GM13977 (cell line): ENCODE results near the gene JPT2.

Experiments used
- DNase-seq: peaks from one replicate; pipeline ENCODE4 v3.0.0; 2012; ENCODE audit warnings: low spot score
- in situ Hi-C: fragments of 300-500 bp; cut with MboI; formaldehyde crosslinking; loops from one replicate; pipeline ENCODE4 v1.12.0; 2022; ENCODE audit warnings: low sequenced_read_pairs, low pct_unique_long_range_greater_than_20kb, mixed read lengths, inconsistent platforms; ENCODE audit not compliant: unreplicated experiment
- TF ChIP-seq, protein P1 (sequence below): IDR thresholded peaks from 2 replicates; pipeline ENCODE4 v1.5.1; 2012; ENCODE audit warnings: mild to moderate bottlenecking, control low read depth; ENCODE audit not compliant: insufficient read depth; ENCODE audit errors: extremely low read depth, missing control alignments

Gene JPT2

DNA sequence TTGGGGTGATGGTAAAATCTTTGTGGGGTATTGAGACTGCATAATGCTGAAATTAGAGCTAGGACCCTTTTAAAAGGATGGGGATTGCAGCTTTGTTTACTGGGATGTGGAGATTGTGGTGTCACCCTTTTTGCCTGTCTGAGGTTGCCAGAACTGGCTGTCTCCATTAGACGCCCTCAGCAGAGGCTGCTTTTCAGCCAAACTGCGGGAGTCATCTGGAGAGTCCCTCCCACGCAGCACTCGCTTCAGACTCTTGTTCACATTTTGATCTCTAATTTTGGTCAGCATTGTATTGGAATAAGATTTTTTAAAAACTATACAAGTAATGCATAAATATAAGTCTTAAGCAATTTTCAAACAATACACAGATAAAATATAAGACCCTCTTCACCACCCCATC is 27.9 kb upstream of the JPT2 start:
- no peak for DNase-seq
- in situ Hi-C loops = no loop called here
- TF ChIP-seq, protein P1, sequence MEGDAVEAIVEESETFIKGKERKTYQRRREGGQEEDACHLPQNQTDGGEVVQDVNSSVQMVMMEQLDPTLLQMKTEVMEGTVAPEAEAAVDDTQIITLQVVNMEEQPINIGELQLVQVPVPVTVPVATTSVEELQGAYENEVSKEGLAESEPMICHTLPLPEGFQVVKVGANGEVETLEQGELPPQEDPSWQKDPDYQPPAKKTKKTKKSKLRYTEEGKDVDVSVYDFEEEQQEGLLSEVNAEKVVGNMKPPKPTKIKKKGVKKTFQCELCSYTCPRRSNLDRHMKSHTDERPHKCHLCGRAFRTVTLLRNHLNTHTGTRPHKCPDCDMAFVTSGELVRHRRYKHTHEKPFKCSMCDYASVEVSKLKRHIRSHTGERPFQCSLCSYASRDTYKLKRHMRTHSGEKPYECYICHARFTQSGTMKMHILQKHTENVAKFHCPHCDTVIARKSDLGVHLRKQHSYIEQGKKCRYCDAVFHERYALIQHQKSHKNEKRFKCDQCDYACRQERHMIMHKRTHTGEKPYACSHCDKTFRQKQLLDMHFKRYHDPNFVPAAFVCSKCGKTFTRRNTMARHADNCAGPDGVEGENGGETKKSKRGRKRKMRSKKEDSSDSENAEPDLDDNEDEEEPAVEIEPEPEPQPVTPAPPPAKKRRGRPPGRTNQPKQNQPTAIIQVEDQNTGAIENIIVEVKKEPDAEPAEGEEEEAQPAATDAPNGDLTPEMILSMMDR = no peak

DNA sequence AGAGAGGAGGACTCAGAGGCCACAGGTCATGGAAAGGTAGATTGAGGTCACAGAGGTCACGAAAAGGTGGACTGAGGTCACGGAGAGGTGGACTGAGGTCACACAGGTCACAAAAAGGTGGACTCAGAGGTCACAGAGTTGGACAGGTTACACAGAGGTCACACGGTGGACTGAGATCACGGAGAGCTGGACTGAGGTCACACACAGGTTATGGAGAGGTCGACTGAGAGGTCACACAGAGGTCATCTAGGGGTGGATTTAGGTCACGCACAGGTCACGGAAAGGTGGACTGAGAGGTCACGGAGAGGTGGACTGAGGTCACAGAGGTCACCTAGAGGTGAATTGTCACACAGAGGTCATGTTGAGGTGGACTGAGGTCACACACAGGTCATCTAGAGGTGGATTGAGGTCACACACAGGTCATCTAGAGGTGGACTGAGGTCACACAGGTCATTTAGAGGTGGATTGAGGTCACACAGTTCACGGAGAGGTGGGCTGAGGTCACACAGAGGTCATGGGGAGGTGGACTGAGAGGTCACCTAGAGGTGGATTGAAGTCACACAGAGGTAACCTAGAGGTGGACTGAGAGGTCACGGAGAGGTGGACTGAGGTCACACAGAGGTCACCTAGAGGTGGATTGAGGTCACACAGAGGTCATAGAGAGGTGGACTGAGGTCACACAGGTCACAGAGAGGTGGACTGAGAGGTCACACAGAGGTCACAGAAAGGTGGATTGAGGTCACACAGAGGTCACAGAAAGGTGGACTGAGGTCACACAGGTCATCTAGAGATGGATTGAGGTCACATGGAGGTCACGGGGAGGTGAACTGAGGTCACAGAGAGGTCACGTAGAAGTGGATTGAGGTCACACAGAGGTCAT is 26.7 kb upstream of the JPT2 start:
- TF ChIP-seq, protein P1 = no peak
- no peak for DNase-seq
- in situ Hi-C loops = no loop called here

DNA sequence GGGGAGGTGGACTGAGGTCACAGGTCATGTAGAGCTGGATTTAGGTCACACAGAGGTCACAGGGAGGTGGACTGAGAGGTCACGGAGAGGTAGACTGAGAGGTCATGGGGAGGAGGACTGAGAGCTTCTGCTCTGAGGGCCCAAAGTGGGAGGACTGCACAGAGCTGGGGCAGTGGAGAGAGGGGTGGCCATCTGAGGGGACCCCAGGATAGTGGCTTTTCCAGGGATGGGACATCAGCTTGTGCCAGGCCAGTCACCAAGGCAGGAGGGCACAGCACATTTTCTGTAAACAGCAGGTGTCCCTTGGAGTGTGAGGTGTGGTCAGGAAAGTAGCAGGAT is 26.1 kb upstream of the JPT2 start:
- TF ChIP-seq, protein P1 = no peak
- DNase-seq = no peak
- in situ Hi-C loops = no loop called here

DNA sequence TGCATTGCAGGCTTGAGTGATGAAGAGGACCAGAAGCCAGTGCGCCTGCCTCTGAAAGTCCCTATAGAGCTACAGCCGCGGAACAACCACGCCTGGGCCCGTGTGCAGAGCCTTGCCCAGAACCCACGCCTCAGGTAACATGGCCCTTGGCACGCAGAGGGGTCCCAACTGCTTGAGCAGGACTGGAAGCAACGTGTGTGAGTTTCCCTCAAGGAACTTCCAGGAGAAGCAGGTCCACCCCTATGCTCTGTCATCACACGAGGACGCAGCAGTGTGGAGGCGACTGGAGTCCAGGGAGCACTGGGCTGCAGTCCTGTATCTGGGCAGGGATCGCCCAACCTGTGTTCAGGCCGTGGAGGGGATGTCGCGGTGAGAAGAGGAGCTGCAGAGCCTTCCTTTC is 25.1 kb upstream of the JPT2 start:
- DNase-seq = no peak
- TF ChIP-seq, protein P1 = no peak
- in situ Hi-C loops = no loop called here

DNA sequence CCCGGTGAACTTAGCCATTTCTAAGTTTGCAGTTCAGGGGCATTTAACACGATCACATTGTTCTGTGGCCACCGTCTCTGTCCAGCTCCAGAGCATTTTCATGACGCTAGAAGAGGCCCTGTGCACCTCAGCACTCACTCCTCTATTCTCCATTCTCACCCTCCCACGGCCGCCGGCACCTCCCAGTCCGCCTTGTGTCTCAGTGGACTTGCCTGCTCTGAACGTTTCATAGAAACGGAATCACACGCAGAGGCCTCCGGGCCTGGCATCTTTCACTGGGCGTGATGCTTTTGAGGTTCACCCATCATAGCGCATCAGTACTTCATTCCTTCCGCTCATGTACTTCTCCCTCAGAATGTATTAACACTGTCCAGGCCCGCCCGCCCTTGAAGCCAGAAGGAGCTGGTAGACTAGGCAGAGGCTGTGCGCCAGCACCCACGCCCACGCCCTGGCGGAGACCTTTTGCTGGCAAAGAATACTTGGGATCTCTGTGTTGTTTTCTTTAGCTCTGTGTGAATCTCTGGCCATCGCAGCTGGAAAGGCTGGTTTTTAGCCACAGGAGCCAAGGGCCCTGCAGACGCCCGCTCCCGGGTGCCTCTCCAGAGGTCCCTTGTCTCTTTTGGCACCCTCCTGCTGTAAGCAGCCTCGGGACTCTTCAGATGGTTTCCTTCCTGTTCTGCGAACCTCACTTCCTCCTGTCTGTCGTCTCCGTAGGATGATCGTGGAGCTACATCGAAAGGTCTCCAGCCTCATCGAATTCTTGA is 23.4 kb upstream of the JPT2 start:
- in situ Hi-C loops = no loop called here
- TF ChIP-seq, protein P1 = no peak
- DNase-seq = no peak

DNA sequence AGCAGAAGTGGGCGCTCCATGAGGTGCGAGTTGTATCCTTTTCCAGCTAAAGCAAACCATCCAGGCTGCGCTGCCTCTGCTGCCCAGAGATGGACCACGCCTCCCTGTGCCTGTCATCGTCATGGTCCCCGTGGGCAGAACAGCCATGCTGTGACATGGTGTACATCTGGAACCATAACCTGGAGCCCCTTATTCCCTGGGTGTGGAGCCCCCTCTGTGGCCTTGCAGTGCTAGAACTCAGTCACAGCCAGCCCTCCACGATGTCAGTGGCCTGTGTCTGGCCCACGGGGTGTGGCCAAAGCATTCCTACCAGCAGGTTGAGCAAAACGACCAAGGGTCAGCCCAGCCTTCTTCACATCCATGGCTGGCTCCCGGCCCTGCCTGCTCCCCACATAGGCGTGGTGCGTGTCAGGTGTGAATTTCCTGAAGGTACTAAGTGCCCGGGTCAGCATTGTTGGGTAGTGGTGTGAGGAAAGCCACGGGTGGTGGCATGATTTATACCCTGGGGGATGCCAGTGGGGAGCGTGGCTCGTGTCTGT is 22.7 kb upstream of the JPT2 start:
- TF ChIP-seq, protein P1 = no peak
- DNase-seq = no peak
- in situ Hi-C loops = no loop called here
